Aorta (tissue), 5 donors: ENCODE results near the gene KIR2DL1. TPM values are rescaled to one million over a fixed set of nuclear protein-coding genes. Genes with fewer than 3 reads are reported as not detected.
"Not testable (repeated sequence)": the region's sequence is repeated elsewhere in the genome, so short reads cannot be mapped to it uniquely, and the experiment has no call there.

Experiments
- ATAC-seq: fragments of 200-7000 bp; cut with Tn5 transposase; one replicate; pipeline ENCODE4 v1.9.1; 2022; ENCODE audit warnings: moderate library complexity; ENCODE audit not compliant: low FRiP score
- DNase-seq, 2 donors: peaks; one replicate each; pipeline ENCODE4 v3.0.0-alpha.2; 2020
- H3K27ac ChIP-seq, 2 donors: one replicate each; pipeline ENCODE4 v1.5.1; 2013; ENCODE audit warnings: low read length in 2 of 2, mild to moderate bottlenecking in 2 of 2, moderate library complexity in 2 of 2, control low read depth in 1 of 2, inconsistent platforms in 1 of 2, low read depth in 1 of 2
- H3K27me3 ChIP-seq, 2 donors: one replicate each; pipeline ENCODE4 v1.6.1; 2013; ENCODE audit warnings: control low read depth in 1 of 2, low read length in 1 of 2, mild to moderate bottlenecking in 1 of 2, moderate library complexity in 1 of 2; ENCODE audit not compliant: insufficient read depth in 2 of 2, control insufficient read depth in 1 of 2
- H3K36me3 ChIP-seq, 2 donors: one replicate each; pipeline ENCODE4 v1.6.1; 2013; ENCODE audit warnings: control low read depth in 1 of 2, low read length in 1 of 2, mild to moderate bottlenecking in 1 of 2; ENCODE audit not compliant: insufficient read depth in 2 of 2, control insufficient read depth in 1 of 2
- H3K4me1 ChIP-seq, 2 donors: one replicate each; pipeline ENCODE4 v1.6.1; 2013; ENCODE audit warnings: low read length in 2 of 2, control low read depth in 1 of 2, mild to moderate bottlenecking in 1 of 2, moderate library complexity in 1 of 2; ENCODE audit not compliant: insufficient read depth in 2 of 2, control insufficient read depth in 1 of 2
- H3K4me3 ChIP-seq, 2 donors: one replicate each; pipeline ENCODE4 v1.5.1; 2013; ENCODE audit warnings: low read length in 2 of 2, control low read depth in 1 of 2, mild to moderate bottlenecking in 1 of 2
- H3K9me3 ChIP-seq: one replicate; pipeline ENCODE4 v1.6.1; 2013; ENCODE audit warnings: mild to moderate bottlenecking, low read length; ENCODE audit not compliant: control insufficient read depth
- WGBS, 2 donors: extraction: QIAGEN DNeasy Blood & Tissue Kit; methylation state at CpG; one replicate each; pipeline ENCODE4 v1.1.7; 2013; 5-methylcytosine and 5-hydroxymethylcytosine counted together
- intact Hi-C, 2 donors: fragments of 100-400 bp; cut with DNase I; formaldehyde crosslinking; loops; one replicate each; pipeline versions ENCODE4 v1.14.2 to v1.15.0; 2022
- polyA plus RNA-seq, 2 donors: library from polyadenylated mRNA; stranded (reverse); fragments of 200-250 nt; gene quantifications; one replicate each; pipeline ENCODE4 v1.2.3, GENCODE V29; 2013
- total RNA-seq, 2 donors: library from RNA; stranded (reverse); fragmentation: NEBNext Ultra II Directional; extraction: Animal tissue kit (Norgen Biotek cat#: 25700); gene quantifications; one replicate each; pipeline ENCODE4 v1.2.1, GENCODE V29; 2021
- donor health status: healthy with polysubstance abuse.
- donor health status: Bipolar disorder and iron deficiency.
- donor health status: DM: no; HTN: no; CAD: no.
- donor health status: DM: no; HTN: no; CAD: no.
- donor health status: DM: yes; HTN: yes; CAD: no.

KIR2DL1 gene
- total and polyA plus RNA-seq, 4 donors, result not detected

DNA sequence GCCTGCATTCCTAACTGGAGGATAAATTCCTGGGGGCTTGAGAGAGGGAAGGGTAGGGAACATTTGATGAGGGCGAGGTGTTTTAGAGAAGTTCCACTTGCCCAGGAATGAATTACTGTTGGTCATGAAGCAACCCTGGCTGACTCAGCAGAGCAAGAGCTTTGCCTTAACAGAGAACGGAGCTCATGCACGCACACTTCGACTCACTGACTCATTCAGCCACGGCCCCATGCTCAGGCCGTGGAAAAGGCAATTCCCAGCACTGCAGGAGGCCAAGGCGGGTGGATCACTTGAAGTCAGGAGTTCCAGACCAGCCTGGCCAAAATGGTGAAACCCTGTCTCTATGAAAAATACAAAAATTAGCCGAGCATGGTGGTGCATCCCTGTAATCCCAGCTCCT lies 5.4 kb upstream of the KIR2DL1 start:
- H3K27me3 ChIP-seq, intact Hi-C loops, H3K9me3 ChIP-seq, H3K27ac ChIP-seq, H3K4me3 ChIP-seq, ATAC-seq, H3K36me3 ChIP-seq, H3K4me1 ChIP-seq, DNase-seq: not testable (repeated sequence)
- 64 to 67% methylated on average over 8 of the region's 8 CpGs for WGBS, 2 donors

DNA sequence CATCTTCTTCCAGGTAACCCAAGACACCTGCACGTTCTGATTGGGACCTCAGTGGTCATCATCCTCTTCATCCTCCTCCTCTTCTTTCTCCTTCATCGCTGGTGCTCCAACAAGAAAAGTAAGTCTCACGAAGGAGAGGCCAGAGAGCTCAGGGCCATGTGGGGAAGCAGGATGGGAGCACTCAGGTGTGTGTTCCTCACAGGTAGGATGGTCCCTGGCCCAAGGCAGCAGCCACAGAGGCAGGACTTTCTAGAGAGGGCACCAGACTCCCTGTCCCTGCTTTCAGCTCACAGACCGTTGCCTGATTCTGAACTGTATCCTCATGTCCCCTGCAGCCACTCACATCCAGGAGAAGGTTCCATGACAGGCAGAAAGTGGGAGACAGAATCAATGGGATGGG lies 3.1 kb upstream of the KIR2DL1 start:
- H3K4me1 ChIP-seq, H3K9me3 ChIP-seq, DNase-seq, H3K27me3 ChIP-seq, intact Hi-C loops, H3K4me3 ChIP-seq, H3K36me3 ChIP-seq, ATAC-seq, H3K27ac ChIP-seq: not testable (repeated sequence)
- WGBS, 2 donors, result 70 to 74% methylated on average over 3 to 4 of the region's 4 CpGs

DNA sequence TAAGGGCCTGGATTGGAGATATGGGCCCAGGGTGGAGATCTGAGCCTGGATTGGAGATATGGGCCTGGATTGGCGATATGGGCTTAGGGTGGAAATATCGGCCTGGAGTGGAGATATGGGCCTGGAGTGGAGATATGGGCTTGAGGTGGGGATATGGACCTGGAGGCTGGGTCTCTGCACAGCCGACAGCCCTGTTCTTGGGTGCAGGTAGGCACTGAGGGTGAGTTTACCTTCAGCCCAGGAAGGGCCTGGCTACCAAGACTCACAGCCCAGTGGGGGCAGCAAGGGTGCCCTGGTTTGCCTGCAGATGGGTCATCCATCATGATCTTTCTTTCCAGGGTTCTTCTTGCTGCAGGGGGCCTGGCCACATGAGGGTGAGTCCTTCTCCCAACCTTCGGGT lies 918 bp downstream of the KIR2DL1 start:
- intact Hi-C loops, DNase-seq: not testable (repeated sequence)

DNA sequence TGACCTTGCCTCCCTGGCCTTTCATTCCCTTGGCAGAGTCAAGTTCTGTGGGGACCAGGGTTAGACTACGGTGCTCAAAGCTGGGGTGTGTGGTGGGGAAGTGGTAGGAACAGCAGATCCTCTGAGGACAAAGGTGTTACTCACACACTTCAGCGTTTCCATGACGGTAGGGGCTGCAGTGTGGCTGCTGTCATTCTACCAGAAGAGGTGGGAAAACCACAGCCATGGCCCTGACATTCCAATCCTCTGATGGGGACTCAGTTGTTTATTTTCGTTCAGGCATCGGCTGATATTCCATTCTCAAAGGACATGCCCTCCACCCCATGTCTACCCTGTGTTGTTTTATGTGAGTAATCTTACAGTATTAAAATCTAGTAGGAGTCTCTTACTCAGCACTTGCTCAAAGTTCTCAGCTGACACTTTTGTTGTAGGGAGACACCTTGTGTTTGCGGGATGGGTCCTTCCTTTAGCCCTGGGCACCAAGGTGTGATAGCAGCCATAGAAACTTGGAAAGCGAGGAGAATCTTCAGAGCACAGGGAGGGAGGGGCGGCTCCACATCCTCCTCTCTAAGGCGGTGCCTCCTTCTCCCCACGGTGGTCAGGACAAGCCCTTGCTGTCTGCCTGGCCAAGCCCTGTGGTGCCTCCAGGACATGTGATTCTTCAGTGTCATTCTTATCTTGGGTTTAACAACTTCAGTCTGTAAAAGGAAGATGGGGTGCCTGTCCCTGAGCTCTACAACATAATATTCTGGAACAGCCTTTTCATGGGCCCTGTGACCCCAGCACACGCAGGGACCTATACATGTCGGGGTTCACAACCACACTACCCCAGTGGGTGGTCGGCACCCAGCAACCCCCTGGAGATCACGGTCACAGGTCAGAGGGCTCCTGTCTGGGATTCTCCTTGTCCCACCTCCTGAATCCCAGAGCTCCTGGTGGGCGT lies 1.7 kb downstream of the KIR2DL1 start:
- H3K36me3 ChIP-seq, ATAC-seq, H3K4me3 ChIP-seq, DNase-seq, intact Hi-C loops, H3K4me1 ChIP-seq, H3K27me3 ChIP-seq, H3K27ac ChIP-seq, H3K9me3 ChIP-seq: not testable (repeated sequence)
- WGBS, 2 donors, result 73 to 74% methylated on average over 13 of the region's 15 CpGs

More for the DNA sequence above, 918 bp downstream of the KIR2DL1 start:
- H3K27ac ChIP-seq, H3K4me1 ChIP-seq, H3K27me3 ChIP-seq, H3K9me3 ChIP-seq, ATAC-seq, H3K4me3 ChIP-seq, H3K36me3 ChIP-seq: not testable (repeated sequence)
- 75 to 84% methylated on average over 4 of the region's 4 CpGs for WGBS, 2 donors

DNA sequence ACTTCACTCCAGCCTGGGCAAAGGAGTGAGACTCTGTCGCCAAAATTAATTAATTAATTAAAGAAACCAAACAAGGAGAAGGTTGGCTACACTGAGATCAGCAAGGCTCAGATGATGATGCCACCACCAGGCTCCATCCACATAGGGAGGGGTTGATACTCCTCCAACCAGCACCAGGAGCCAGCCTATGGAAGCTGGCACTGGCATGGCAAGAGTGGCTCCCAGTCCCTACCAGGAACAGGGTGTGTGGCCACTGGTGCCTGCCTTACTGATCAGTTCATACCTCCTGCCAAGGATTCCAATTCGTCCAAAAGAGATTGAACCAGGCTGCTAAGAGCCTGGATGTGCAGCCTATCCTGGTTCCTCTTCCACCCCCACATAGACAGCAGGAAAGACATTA lies 3.1 kb downstream of the KIR2DL1 start:
- DNase-seq, H3K27ac ChIP-seq, H3K36me3 ChIP-seq, H3K4me3 ChIP-seq, intact Hi-C loops, H3K9me3 ChIP-seq, H3K4me1 ChIP-seq, ATAC-seq, H3K27me3 ChIP-seq: not testable (repeated sequence)
- WGBS, 2 donors, result 37 to 50% methylated on average over 2 of the region's 2 CpGs

DNA sequence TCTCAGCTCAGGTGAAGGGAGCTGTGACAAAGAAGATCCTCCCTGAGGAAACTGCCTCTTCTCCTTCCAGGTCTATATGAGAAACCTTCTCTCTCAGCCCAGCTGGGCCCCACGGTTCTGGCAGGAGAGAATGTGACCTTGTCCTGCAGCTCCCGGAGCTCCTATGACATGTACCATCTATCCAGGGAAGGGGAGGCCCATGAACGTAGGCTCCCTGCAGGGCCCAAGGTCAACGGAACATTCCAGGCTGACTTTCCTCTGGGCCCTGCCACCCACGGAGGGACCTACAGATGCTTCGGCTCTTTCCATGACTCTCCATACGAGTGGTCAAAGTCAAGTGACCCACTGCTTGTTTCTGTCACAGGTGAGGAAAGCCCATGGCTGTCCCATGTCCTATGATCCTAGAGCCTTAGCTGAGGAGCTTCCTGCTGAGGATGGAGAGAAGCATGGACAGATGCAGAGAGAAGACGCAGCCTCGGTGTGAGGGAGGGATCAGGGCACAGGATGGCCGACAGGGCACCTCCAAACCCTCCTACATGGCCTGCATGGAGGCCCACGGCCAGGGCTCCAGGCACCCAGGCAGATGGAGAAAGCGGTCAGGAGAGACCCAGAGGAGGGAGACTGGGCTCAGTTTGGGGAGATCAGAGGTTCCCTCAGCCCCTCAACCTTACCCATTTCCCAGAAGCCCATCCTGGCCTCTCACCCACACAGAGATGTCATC lies 5.7 kb downstream of the KIR2DL1 start:
- H3K27me3 ChIP-seq, DNase-seq, H3K4me3 ChIP-seq, H3K36me3 ChIP-seq, intact Hi-C loops, H3K27ac ChIP-seq, H3K4me1 ChIP-seq, H3K9me3 ChIP-seq, ATAC-seq: not testable (repeated sequence)
- 64 to 76% methylated on average over 12 of the region's 12 CpGs for WGBS, 2 donors

DNA sequence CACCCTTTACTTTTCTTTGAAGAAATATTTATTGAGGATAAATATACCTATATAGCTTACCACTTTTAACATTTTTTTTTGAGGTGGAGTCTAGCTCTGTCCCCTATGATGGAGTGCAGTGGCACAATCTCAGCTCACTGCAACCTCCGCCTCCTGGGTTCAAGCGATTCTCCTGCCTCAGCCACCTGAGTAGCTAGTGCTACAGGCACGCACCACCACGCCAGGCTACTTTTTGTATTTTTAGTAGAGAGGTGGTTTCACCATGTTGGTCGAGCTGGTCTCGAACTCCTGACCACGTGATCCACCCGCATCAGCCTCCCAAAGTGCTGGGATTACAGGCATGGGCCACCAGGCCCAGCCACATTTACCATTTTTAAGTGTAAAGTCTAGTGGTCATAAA lies 6.2 kb downstream of the KIR2DL1 start:
- DNase-seq, H3K9me3 ChIP-seq, intact Hi-C loops, ATAC-seq, H3K4me1 ChIP-seq, H3K27ac ChIP-seq, H3K4me3 ChIP-seq, H3K27me3 ChIP-seq, H3K36me3 ChIP-seq: not testable (repeated sequence)
- 63 to 77% methylated on average over 8 of the region's 8 CpGs for WGBS, 2 donors

DNA sequence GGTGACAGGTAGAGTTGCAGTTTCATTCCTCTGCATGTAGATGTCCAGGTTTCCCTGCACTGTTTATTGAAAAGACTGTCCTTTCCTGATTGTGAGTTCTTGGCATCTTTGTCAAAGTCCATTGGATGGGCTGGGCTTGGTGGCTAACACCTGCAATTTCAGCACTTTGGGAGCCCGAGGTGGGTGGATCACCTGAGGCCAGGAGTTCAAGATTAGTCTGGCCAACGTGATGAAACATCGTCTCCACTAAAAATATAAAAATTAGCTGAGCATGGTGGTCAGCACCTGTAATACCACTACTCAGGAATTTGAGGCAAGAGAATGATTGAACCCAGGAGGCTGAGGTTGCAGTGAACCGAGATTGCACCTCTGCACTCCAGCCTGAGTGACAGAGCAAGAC lies 8.3 kb downstream of the KIR2DL1 start:
- ATAC-seq, H3K4me3 ChIP-seq, H3K9me3 ChIP-seq, intact Hi-C loops, DNase-seq, H3K27me3 ChIP-seq, H3K4me1 ChIP-seq, H3K27ac ChIP-seq, H3K36me3 ChIP-seq: not testable (repeated sequence)
- 54 to 63% methylated on average over 4 of the region's 4 CpGs for WGBS, 2 donors
